GM23338 (cell line): Measurements from ENCODE around the gene POTEJ.
"Not testable (repeated sequence)": the region's sequence is repeated elsewhere in the genome, so short reads cannot be mapped to it uniquely, and the experiment has no call there.

ENCODE experiments used
- CREB1 ChIP-seq: fragments of 250-450 bp; sonication (Bioruptor Pico); IDR thresholded peaks from 2 replicates; pipeline ENCODE4 v1.5.0; 2020; ENCODE audit warnings: low read depth, mild to moderate bottlenecking, moderate library complexity
- CTCF ChIP-seq, 2 experiments: fragments of 200-600 bp in 1 of 2; sonication (generic) in 1 of 2; conservative IDR thresholded peaks; 2 replicates each; pipeline versions ENCODE4 v1.5.1 to v1.6.1; 2016 to 2017; ENCODE audit warnings: antibody characterized with exemption in 2 of 2, low read depth in 2 of 2, mild to moderate bottlenecking in 2 of 2, moderate library complexity in 1 of 2
- ETS1 ChIP-seq: IDR thresholded peaks from 2 replicates; pipeline ENCODE4 v1.6.1; 2016; ENCODE audit warnings: antibody characterized with exemption
- EZH2 ChIP-seq: fragments of 200-600 bp; sonication (generic); IDR thresholded peaks from one replicate; pipeline ENCODE4 v1.8.0; 2017; ENCODE audit warnings: antibody characterized with exemption, mild to moderate bottlenecking, low read depth; ENCODE audit not compliant: unreplicated experiment
- EZH2phosphoT487 ChIP-seq: fragments of 200-600 bp; sonication (generic); IDR thresholded peaks from one replicate; pipeline ENCODE4 v1.8.1; 2018; ENCODE audit warnings: antibody characterized with exemption; ENCODE audit not compliant: unreplicated experiment
- JUNB ChIP-seq: IDR thresholded peaks from one replicate; pipeline ENCODE4 v1.6.1; 2016; ENCODE audit warnings: antibody characterized with exemption; ENCODE audit not compliant: unreplicated experiment
- POLR2AphosphoS5 ChIP-seq: IDR thresholded peaks from 2 replicates; pipeline ENCODE4 v1.6.1; 2016; ENCODE audit warnings: antibody characterized with exemption, low read depth
- REST ChIP-seq: IDR thresholded peaks from one replicate; pipeline ENCODE4 v1.6.1; 2018; ENCODE audit warnings: antibody characterized with exemption; ENCODE audit not compliant: unreplicated experiment
- ZNF114 ChIP-seq: fragments of 250-450 bp; sonication (Bioruptor Pico); IDR thresholded peaks from 2 replicates; pipeline ENCODE4 v1.5.0; 2020; ENCODE audit warnings: mild to moderate bottlenecking, moderate library complexity
- ZNF331 ChIP-seq: fragments of 250-450 bp; sonication (Bioruptor Pico); IDR thresholded peaks from 2 replicates; pipeline ENCODE4 v1.5.0; 2020; ENCODE audit warnings: low read depth, mild to moderate bottlenecking, moderate library complexity

GRCh38 chr2:130577559-130577958, 33.7 kb upstream of the POTEJ start:
- not testable (repeated sequence) for TF ChIP-seq CTCF (conservative IDR thresholded peaks at IDR 0.05; ENCODE audit: low read depth in 2 of 2); EZH2; JUNB; ZNF114 (CRISPR knock-in tag); CREB1 (CRISPR knock-in tag); REST; POLR2AphosphoS5; EZH2phosphoT487; ZNF331 (CRISPR knock-in tag); ETS1
